Stimulated activated CD4-positive, alpha-beta T cell treated with anti-CD3 and anti-CD28 coated beads, Interleukin-2, amount 100 ng/mL, for 4 hours (primary cell): Measurements from ENCODE around the gene UGT1A1.

Experiments used
- DNase-seq: peaks from one replicate; pipeline ENCODE4 v3.0.0-alpha.2; 2020; ENCODE audit warnings: low read depth

UGT1A1 gene

GRCh38 chr2:233798335-233799086, 38.4 kb downstream of the UGT1A1 start:
- no peak for DNase-seq

GRCh38 chr2:233799087-233799665, 39.1 kb downstream of the UGT1A1 start:
- no peak for DNase-seq

DNA sequence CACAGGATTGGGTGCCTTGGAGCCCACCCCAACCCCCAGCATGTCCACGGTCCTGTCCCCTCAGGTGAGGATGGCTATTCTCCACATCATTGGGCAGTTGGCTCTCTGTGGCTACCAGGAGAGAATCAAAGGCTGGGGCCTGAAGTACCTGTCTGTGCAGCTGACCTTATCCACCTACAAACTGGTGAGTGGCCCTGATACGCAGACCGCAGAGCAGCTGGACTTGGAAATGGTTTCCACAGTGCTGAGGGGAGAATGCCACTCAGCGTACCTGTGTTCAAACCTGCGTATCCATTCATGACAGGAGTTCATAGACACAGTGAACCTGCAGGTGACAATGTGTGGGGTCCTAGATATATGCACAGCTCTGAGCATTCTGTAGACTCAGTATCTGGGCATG, 39.6 kb downstream of the UGT1A1 start:
- no peak for DNase-seq

- no peak for DNase-seq
These were observed 40.1 kb downstream of the UGT1A1 start for GRCh38 chr2:233800208-233800607.

DNA sequence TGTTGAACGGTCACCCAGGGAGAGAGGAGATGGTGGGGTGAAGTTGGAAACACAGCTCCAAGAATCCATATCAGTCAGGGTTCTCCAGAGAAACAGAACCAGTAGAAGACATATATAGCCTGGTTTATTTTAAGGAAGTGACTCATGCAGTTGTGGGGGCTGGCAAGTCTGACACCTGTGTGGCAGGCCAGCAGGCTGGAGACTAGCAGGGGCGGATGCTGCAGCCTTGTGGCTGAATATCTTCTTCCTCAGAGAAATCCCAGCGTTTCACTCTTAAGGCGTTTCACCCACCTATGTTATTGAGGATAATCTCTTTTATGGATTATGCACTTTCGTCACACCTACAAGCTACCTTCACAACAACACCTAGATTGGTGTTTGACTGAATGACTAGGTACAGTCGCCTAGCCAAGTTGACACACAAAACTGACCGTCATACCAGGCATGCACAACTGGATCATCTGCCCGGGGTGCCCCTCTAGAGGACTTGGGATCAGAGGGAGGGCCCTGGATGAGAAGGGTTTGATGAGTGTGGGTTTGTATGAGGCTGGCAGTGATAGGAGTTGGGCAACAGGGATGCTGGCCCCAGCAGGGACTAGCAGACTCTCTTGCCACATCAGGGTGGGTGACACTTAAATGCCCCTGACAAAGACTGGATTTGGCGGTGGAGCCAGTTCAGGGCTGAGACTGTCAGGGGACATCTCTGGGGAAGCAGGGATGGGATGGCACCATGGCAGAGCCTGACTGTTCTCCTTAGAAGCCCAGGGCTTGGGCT, 41.5 kb downstream of the UGT1A1 start:
- DNase-seq, result no peak

- no peak for DNase-seq
These were observed 42.2 kb downstream of the UGT1A1 start for GRCh38 chr2:233802132-233802815.

DNA sequence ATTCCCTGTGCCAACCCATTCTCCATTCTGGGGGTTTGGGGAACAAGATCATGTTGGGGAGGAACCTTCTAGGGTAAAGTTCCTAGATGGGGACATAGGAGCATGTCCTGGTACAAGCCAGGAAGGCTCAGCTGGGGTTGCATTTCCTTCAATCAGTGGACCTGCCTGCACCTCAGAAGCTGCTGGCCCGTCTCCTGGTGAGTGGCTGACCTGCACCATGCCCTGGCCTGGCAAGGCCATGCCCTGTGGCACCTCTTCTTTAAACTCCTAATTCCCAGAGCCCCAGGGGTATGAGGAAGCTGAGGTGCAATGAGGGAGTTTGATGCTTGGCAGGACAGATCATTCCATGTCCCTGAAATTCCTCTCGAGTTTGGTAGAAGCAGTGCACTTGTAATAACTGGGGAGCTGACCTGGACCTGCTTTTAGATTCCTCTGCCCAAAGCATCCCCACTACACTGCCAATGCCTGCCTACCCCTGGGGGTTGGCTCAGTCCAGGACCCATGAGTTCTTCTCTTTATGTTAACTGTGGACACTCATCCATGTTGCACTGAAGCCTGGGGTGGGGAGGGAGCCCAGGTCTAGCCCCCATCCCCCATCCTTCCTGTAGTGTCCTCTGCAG, 43.3 kb downstream of the UGT1A1 start:
- no peak for DNase-seq

DNA sequence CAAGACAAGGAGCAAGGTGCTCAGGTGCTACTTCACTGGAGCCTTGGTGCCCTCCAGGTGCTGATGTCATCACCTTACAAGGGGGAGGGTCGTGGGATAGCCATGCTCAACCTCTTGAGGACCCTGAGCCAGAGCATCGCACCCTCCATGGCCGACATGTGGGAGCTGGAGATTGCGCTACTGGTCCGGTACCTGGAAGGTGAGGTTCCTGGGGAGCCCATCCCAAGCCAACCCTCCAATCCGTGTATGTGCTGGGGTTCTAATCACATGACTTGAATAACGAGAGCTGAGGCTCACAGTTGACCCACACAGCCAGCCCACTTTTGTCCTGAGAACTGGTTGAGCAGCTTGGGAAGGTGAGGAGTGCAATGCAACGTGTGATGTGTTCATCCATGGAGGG, 43.9 kb downstream of the UGT1A1 start:
- DNase-seq, result no peak

- DNase-seq, result no peak
These were observed 47.3 kb downstream of the UGT1A1 start for GRCh38 chr2:233807215-233807865.

GRCh38 chr2:233807966-233808935, 48.2 kb downstream of the UGT1A1 start:
- no peak for DNase-seq

- DNase-seq, result no peak
These were observed 50.3 kb downstream of the UGT1A1 start for GRCh38 chr2:233810385-233810784.

DNA sequence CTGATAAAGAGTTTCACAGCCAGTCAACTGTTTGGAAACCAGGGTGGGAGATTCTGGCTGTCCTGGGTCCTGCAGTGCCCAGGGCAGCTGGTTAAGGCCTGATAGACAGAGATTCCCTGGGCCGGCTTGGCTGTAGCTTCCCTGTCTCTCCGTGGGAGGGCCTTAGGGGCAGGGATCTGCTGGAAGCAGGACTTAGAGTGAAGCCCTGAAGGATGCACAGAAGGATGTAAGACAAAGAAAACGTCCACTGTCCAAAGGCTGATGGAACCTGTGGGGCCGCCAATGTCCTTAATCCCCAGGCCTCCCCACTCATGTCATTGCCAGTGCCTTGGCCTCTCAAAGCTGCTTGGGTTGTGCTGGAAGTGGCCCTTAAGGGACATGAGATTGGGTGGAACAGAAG, 51.0 kb downstream of the UGT1A1 start:
- DNase-seq, result no peak

DNA sequence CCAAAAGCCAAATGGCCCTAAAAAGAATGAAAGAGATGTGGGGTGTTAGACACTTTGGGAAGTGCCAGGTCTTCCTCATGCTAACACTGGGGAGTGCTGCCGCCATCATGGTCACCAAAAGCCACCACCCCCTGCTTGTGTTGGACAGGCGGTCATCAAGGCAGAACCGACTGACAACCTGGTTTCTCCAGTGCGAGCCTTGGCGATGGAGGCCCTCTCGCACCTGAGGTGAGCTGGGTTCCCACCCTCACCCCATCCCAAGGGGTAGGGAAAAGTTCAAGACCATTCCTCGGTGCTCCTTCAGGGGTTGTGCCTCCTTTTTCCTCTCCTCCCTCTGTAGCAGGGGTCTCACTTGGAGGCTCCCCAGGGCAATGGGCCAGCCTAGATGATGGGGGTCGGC, 51.7 kb downstream of the UGT1A1 start:
- no peak for DNase-seq

DNA sequence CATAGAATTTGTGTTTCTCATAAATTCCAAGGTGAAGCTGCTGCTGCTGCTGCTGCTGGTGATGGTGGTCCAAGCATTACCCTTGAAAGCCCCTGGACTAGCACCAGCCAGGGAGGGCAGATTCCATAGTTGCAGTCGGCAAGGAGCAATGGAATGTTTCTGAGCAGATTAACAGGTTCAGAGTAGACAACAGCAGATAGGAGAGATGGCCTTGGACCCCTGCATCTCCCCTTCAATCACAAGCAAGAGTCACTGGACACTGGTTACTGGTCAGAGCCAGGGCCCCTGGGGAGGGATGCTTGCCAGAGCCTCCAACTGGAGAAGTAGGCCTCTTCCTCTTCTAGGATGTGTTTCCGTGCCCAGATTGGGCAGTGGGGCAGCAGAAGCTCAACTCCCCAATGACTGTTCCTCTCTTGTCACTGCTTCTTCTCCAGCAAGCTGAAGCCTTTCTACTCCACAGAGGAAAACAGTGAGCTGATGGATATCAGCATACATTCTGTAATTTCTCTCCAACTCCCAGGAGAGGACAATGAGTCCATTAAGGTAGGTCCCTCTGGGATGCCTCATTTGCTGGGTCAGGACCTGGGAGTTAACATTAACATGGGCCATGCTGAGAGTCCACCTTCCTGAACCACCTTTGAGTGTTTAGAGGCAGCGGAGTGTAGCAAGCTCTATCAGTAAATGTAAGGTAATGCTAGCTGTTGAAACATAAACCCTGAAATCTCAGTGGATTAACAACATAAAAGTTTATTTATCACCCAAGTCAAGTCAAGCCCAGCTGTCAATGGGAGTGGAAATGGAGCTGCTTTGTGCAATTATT, 53.4 kb downstream of the UGT1A1 start:
- no peak for DNase-seq

GRCh38 chr2:233814056-233814835, 54.2 kb downstream of the UGT1A1 start:
- no peak for DNase-seq

- no peak for DNase-seq
These were observed 55.8 kb downstream of the UGT1A1 start for GRCh38 chr2:233815861-233816260.

GRCh38 chr2:233816334-233816733, 56.3 kb downstream of the UGT1A1 start:
- DNase-seq, result no peak

- no peak for DNase-seq
These were observed 56.7 kb downstream of the UGT1A1 start for GRCh38 chr2:233816771-233817170.
